ENCODE measurements around the gene CACFD1. TPM values are rescaled to one million over a fixed set of nuclear protein-coding genes. Genes with fewer than 3 reads are reported as not detected.

CACFD1 gene
- total RNA-seq, 2 donors from 2014 or later = 19.2 to 25.4 TPM

- H3K36me3 ChIP-seq (replicated peaks in 1 of 2; ENCODE audit: insufficient read depth in 1 of 2, low read depth in 2 of 2) = no peaks in the 10 kb centered on the region
- WGBS, 2 donors = 90 to 93% methylated on average over 7 of the region's 7 CpGs
These were observed 7.2 kb upstream of the CACFD1 start for GRCh38 chr9:133452562-133452961.

GRCh38 chr9:133453651-133454050 is 6.1 kb upstream of the CACFD1 start:
- 80 to 92% methylated on average over 9 to 11 of the region's 11 CpGs for WGBS, 2 donors
- TF ChIP-seq POLR2A (IDR thresholded peaks at IDR 0.05) (no peak), CTCF (IDR thresholded peaks at IDR 0.05) (no peak)

More at GRCh38 chr9:133452562-133452961, 7.2 kb upstream of the CACFD1 start:
- Histone ChIP-seq H3K27me3 (no peaks in the 10 kb centered on the region), H3K4me1 (peaks cover 3% of the 10 kb centered on the region), H3K4me3 (no peak overlapping the region), H3K9me3 (no peaks in the 10 kb centered on the region), H3K27ac (no peak overlapping the region)
- intact Hi-C loops (cut with DNase I) = no loop called here
- ATAC-seq = no peak
- no peak for DNase-seq
- TF ChIP-seq POLR2A (IDR thresholded peaks at IDR 0.05) (no peak), CTCF (IDR thresholded peaks at IDR 0.05) (no peak)

GRCh38 chr9:133454325-133454724 is 5.5 kb upstream of the CACFD1 start:
- Histone ChIP-seq H3K27me3 (no peaks in the 10 kb centered on the region), H3K4me3 (no peak overlapping the region), H3K4me1 (peaks cover 10% of the 10 kb centered on the region), H3K27ac (no peak overlapping the region), H3K9me3 (no peaks in the 10 kb centered on the region), H3K36me3 (replicated peaks in 1 of 2; ENCODE audit: insufficient read depth in 1 of 2, low read depth in 2 of 2) (no peaks in the 10 kb centered on the region)
- WGBS, 2 donors = 64 to 84% methylated on average over 3 to 19 of the region's 19 CpGs
- no peak for TF ChIP-seq POLR2A (IDR thresholded peaks at IDR 0.05)
- TF ChIP-seq CTCF (IDR thresholded peaks at IDR 0.05) = no peak
- DNase-seq (no peak), ATAC-seq (no peak)
- intact Hi-C loops (cut with DNase I) = no loop called here

More at GRCh38 chr9:133453651-133454050, 6.1 kb upstream of the CACFD1 start:
- Histone ChIP-seq H3K36me3 (replicated peaks in 1 of 2; ENCODE audit: insufficient read depth in 1 of 2, low read depth in 2 of 2) (no peaks in the 10 kb centered on the region), H3K4me3 (no peak overlapping the region), H3K9me3 (no peaks in the 10 kb centered on the region), H3K27me3 (no peaks in the 10 kb centered on the region), H3K27ac (no peak overlapping the region), H3K4me1 (peaks cover 3% of the 10 kb centered on the region)
- ATAC-seq (no peak), DNase-seq (no peak)
- intact Hi-C loops (cut with DNase I) = no loop called here

GRCh38 chr9:133454943-133455673 is 4.7 kb upstream of the CACFD1 start:
- WGBS, 2 donors = 92 to 93% methylated on average over 10 to 20 of the region's 20 CpGs
- Histone ChIP-seq H3K36me3 (replicated peaks in 1 of 2; ENCODE audit: insufficient read depth in 1 of 2, low read depth in 2 of 2) (no peaks in the 10 kb centered on the region), H3K27ac (no peak overlapping the region), H3K9me3 (no peaks in the 10 kb centered on the region), H3K4me1 (peaks cover 9% of the 10 kb centered on the region), H3K27me3 (no peaks in the 10 kb centered on the region), H3K4me3 (no peak overlapping the region)
- TF ChIP-seq POLR2A (IDR thresholded peaks at IDR 0.05) (no peak), CTCF (IDR thresholded peaks at IDR 0.05) (no peak)
- intact Hi-C loops (cut with DNase I) = no loop called here
- ATAC-seq = no peak
- DNase-seq = no peak

GRCh38 chr9:133455936-133456335 is 3.8 kb upstream of the CACFD1 start:
- Histone ChIP-seq H3K4me3 (no peak overlapping the region), H3K27ac (no peak overlapping the region), H3K9me3 (no peaks in the 10 kb centered on the region), H3K4me1 (peaks cover 13% of the 10 kb centered on the region), H3K27me3 (no peaks in the 10 kb centered on the region), H3K36me3 (replicated peaks in 1 of 2; ENCODE audit: insufficient read depth in 1 of 2, low read depth in 2 of 2) (no peaks in the 10 kb centered on the region)
- no peak for TF ChIP-seq POLR2A (IDR thresholded peaks at IDR 0.05)
- no peak for TF ChIP-seq CTCF (IDR thresholded peaks at IDR 0.05)
- DNase-seq = no peak
- ATAC-seq = no peak
- intact Hi-C loops (cut with DNase I) = no loop called here
- 87% methylated on average over 11 of the region's 11 CpGs; no CpG with 5 or more reads in 1 of the 2 donors for WGBS, 2 donors

Measured in body of pancreas (tissue), 4 donors.